Endometrial microvascular endothelial cells (primary cell): ENCODE data around the gene NTN3. TPM values are rescaled to one million over a fixed set of nuclear protein-coding genes. Genes with fewer than 3 reads are reported as not detected.

ENCODE experiments used
- in situ Hi-C: cut with HindIII; loops from 2 replicates; pipeline ENCODE4 v1.10.0; 2017; ENCODE audit warnings: low sequenced_read_pairs, low pct_unique_long_range_greater_than_20kb; ENCODE audit errors: inconsistent ontology term
- total RNA-seq: library from RNA; depleted of rRNA; stranded (reverse); fragments of >200 nt; gene quantifications from one replicate; pipeline ENCODE4 v1.2.3, GENCODE V29; 2015; ENCODE audit errors: inconsistent ontology term

NTN3 gene
- total RNA-seq, 1 donor from 2014 or later: not detected

DNA sequence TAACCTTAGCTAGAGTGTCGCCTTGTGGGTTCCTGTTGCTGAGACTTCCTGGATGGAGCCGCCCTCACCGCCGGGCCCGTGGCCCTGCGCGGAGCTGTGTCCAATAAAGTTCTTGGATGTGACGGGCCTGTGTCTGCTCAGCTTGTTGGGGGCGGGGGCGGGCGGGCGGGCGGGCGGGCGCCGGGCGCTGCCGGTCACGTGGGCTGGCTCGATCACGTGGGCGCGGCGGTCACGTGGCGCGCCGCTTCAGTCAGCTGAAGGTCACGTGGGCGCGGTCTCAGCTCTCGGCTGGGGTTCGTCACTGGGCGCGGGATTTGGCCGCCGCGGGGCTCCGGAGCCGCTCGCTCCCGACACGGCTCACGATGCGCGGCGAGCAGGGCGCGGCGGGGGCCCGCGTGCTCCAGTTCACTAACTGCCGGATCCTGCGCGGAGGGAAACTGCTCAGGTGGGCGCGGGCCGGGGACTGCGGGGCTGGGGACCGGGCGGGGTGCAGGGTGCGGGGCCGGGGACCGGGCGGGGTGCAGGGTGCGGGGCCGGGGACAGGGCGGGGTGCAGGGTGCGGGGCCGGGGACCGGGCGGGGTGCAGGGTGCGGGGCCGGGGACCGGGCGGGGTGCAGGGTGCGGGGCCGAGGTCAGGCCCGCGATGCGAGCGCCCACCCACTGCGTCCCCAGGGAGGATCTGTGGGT lies 49.1 kb downstream of the NTN3 start, which contains the start of gene AMDHD2:
Gene AMDHD2, plus strand, starts transcription at position 275 of the 687 bp plus-strand sequence. Its CDS starts 88 bp downstream, at position 363.
- in situ Hi-C loops: no loop called here

DNA sequence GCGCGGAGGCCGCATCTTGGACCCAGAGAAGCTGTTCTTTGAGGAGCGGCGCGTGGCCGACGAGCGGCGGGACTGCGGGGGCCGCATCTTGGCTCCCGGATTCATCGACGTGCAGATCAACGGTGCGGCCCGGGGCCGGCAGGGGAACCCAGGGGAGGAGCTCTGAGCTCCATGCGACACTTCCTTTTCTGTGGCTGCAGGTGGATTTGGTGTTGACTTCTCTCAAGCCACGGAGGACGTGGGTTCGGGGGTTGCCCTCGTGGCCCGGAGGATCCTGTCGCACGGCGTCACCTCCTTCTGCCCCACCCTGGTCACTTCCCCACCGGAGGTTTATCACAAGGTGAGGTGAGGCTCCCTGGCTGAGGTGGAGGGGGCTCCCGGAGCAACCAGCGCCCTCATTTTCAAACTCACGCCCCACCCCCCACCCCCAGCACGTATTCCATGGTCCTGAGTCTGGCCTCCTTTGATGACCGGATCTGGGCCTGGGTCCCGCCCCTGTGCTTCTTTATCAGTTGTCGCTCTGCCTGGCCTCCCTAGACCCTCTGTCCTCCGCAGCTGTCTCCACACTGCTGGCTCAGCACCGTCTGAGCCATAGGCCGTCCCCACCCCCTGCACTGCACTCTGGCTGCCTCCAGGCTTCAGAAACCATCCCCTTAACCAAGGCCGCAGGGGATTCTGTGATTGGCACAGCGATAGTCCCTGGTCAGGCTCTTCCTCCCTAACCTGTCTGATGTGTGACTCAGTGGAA lies 49.9 kb downstream of the NTN3 start:
- in situ Hi-C loops: no loop called here

Other genes with a start within 250 kb of the NTN3 start
- gene E4F1, start 247.7 kb upstream of the NTN3 start, total RNA-seq: 34.6 TPM
- 0.09 TPM for gene DNASE1L2, start 234.9 kb upstream of the NTN3 start, total RNA-seq
- gene ECI1, start 219.7 kb upstream of the NTN3 start, total RNA-seq: 31.7 TPM
- 177 TPM for gene RNPS1, start 203.2 kb upstream of the NTN3 start, total RNA-seq
- gene ABCA3, start 130.6 kb upstream of the NTN3 start, total RNA-seq: 43.3 TPM
- gene CCNF, start 41.9 kb upstream of the NTN3 start, total RNA-seq: 43.1 TPM
- gene TEDC2, start 11.2 kb upstream of the NTN3 start, total RNA-seq: 10.1 TPM
- gene TBC1D24, start 3.8 kb downstream of the NTN3 start, total RNA-seq: 15.1 TPM
- 55.0 TPM for gene ATP6V0C, start 42.7 kb downstream of the NTN3 start, total RNA-seq
- gene AMDHD2, start 49.1 kb downstream of the NTN3 start, total RNA-seq: 26.0 TPM
- gene CEMP1, start 60.1 kb downstream of the NTN3 start, total RNA-seq: not detected
- 15.5 TPM for gene PDPK1, start 66.7 kb downstream of the NTN3 start, total RNA-seq
- 34.8 TPM for gene KCTD5, start 211.2 kb downstream of the NTN3 start, total RNA-seq
- not detected for gene PRSS27, start 248.9 kb downstream of the NTN3 start, total RNA-seq